ENCODE data around the gene PIK3CB.

GRCh38 chr3:138668107-138668506 lies 166.6 kb downstream of the PIK3CB start:
- no peak for TF ChIP-seq CTCF (IDR thresholded peaks at IDR 0.05)
- TF ChIP-seq POLR2AphosphoS5 (IDR thresholded peaks at IDR 0.05): no peak
